HCT116 (cell line): Measurements from ENCODE around the gene MED9. TPM values are rescaled to one million over a fixed set of nuclear protein-coding genes. Genes with fewer than 3 reads are reported as not detected.

ENCODE experiments used
- ATF3 ChIP-seq: IDR thresholded peaks from 2 replicates; pipeline ENCODE4 v1.6.1; 2012
- CBX3 ChIP-seq: IDR thresholded peaks from 2 replicates; pipeline ENCODE4 v1.6.1; 2012; ENCODE audit warnings: low read depth
- CEBPB ChIP-seq: IDR thresholded peaks from 2 replicates; pipeline ENCODE4 v1.6.1; 2012; ENCODE audit warnings: low read depth
- EGR1 ChIP-seq: IDR thresholded peaks from 2 replicates; pipeline ENCODE4 v1.6.1; 2012; ENCODE audit warnings: low read depth
- JUND ChIP-seq: IDR thresholded peaks from 2 replicates; pipeline ENCODE4 v1.6.1; 2012
- MAX ChIP-seq: IDR thresholded peaks from 2 replicates; pipeline ENCODE4 v1.6.1; 2012
- POLR2AphosphoS5 ChIP-seq: IDR thresholded peaks from 2 replicates; pipeline ENCODE4 v1.6.1; 2011; ENCODE audit warnings: mild to moderate bottlenecking, low read depth, low read length, moderate library complexity
- REST ChIP-seq: IDR thresholded peaks from 2 replicates; pipeline ENCODE4 v1.6.1; 2012; ENCODE audit warnings: low read depth
- SP1 ChIP-seq: IDR thresholded peaks from 2 replicates; pipeline ENCODE4 v1.6.1; 2012; ENCODE audit warnings: low read depth
- SRF ChIP-seq: IDR thresholded peaks from 2 replicates; pipeline ENCODE4 v1.6.1; 2012; ENCODE audit warnings: low read depth
- YY1 ChIP-seq: IDR thresholded peaks from 2 replicates; pipeline ENCODE4 v1.6.1; 2011; ENCODE audit warnings: low read length, low read depth, moderate library complexity, mild to moderate bottlenecking; ENCODE audit not compliant: insufficient replicate concordance; ENCODE audit errors: extremely low read depth
- ZBTB33 ChIP-seq: IDR thresholded peaks from 2 replicates; pipeline ENCODE4 v1.6.1; 2011; ENCODE audit warnings: mild to moderate bottlenecking, low read length, moderate library complexity; ENCODE audit not compliant: insufficient replicate concordance; ENCODE audit errors: extremely low read depth
- ZFX ChIP-seq: fragments of 450-650 bp; IDR thresholded peaks from 2 replicates; pipeline ENCODE4 v1.6.1; 2017
- total RNA-seq: library from RNA; stranded (reverse); gene quantifications from one replicate; pipeline ENCODE4 v1.2.1, GENCODE V29; 2021; ENCODE audit not compliant: unreplicated experiment

Gene MED9
- total RNA-seq, 1 experiment from 2014 or later: 13.9 TPM

GRCh38 chr17:17457680-17458079, 19.1 kb upstream of the MED9 start (continued):
- TF ChIP-seq REST (no peak), JUND (no peak), ZBTB33 (no peak), ZFX (no peak), MAX (no peak), YY1 (no peak), POLR2AphosphoS5 (no peak), CEBPB (no peak), SRF (no peak), ATF3 (no peak), SP1 (no peak), EGR1 (no peak), CBX3 (no peak)
